Activated T-cell treated with anti-CD3 and anti-CD28 coated beads for 1 hour (primary cell): ENCODE results near the gene DHX9.

ENCODE experiments used
- DNase-seq: peaks from one replicate; pipeline ENCODE4 v3.0.0-alpha.2; 2020; ENCODE audit warnings: low read depth

DHX9 gene

GRCh38 chr1:182841368-182841988 is 2.3 kb downstream of the DHX9 start:
- DNase-seq: no peak

GRCh38 chr1:182842265-182842664 is 3.1 kb downstream of the DHX9 start:
- no peak for DNase-seq

DNA sequence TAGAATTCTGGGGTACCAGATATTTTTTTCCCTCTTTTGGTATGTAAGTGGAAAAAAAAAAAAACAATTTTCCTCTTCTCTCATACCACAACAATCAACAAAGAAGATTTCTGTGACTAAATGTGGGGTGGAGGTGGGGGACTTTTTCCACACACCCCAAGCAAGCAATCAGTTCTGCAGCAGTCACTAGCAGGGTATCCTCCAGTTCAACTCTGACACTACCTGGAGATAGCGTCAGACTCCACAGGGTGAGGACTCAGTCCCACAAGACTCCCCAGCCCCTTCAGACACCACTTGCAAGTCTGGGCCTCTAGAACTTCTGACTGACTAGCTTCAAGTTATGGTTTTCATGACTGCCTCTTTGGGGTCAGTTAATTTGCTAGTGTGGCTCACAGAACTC is 6.2 kb downstream of the DHX9 start:
- DNase-seq: no peak

DNA sequence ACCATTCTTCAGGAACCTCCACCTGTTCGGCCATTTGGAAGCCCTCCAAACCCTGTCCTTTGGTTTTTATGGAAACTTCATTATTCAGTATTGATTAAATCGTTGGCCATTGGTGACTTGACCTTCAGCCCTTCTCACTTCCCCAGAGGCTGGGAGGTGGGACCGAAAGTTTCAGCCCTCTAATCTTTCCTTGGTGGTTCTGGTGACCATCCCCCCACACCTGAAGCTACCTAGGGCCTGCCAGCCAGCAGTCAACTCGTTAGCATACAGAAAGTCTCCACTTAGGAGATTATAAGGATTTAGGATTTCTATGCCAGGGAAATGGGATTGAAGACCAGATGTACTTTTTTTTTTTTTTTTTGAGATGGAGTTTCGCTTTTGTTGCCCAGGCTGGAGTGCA is 6.7 kb downstream of the DHX9 start:
- DNase-seq: no peak

GRCh38 chr1:182847105-182847504 is 8.0 kb downstream of the DHX9 start:
- no peak for DNase-seq

DNA sequence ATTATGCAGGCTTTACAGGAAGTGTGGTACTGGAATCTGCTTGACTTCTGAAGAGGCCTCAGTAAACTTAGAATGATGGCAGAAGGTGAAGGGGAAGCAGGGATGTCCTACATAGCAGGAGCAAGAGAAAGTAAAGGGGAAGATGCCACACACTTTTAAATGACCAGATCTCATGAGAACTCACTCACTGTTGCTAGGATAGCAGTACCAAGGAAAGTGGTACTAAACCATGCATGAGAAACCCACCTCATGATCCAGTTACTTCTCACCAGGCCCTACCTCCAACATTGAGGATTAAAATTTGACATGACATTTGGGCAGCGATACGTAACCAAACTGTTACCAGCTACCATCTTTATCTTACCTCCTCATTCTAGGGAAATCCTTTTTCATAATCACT is 9.6 kb downstream of the DHX9 start:
- DNase-seq: no peak

GRCh38 chr1:182850319-182850718 is 11.2 kb downstream of the DHX9 start:
- no peak for DNase-seq

GRCh38 chr1:182851825-182852224 is 12.7 kb downstream of the DHX9 start:
- no peak for DNase-seq

DNA sequence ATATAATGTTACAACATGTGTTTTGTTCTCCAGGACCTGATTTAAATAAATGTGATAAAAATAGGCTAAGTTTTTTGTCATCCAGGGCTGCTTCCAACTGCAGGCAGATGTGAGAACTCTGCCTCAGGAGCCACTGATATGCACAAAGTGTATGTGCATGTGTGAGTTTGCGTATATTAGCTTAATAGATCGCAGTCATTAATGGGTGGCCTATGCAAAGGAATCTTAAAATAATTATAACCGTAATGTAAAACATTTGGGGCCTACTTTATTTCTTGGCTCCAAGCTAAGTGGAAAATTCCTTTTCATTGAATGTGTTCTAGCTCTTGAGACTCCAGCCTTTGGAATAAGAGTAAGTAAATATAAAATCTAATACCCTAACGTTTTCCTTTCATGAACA is 16.8 kb downstream of the DHX9 start:
- DNase-seq: no peak

DNA sequence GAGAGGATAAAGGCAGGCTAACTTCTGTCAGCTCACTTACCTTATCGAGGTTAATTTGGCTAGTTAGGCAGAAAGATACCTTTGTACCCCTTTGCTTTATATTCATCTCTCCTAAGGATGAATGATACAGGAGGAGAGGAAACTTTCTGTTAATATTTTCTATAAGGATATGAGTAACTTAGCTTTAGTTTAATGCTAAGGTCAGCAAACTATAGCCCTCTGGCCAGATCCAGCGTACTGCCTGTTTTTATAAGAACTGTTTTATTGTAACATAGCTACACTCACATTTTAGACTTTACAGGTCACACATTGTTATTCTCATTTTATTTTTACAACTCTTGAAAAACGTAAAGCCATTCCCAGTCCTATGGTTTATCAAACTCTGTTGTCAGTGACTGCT is 18.1 kb downstream of the DHX9 start:
- DNase-seq: no peak

- no peak for DNase-seq
Measured at GRCh38 chr1:182860658-182861057, 21.5 kb downstream of the DHX9 start.

- no peak for DNase-seq
Measured at GRCh38 chr1:182861994-182862393, 22.8 kb downstream of the DHX9 start.

DNA sequence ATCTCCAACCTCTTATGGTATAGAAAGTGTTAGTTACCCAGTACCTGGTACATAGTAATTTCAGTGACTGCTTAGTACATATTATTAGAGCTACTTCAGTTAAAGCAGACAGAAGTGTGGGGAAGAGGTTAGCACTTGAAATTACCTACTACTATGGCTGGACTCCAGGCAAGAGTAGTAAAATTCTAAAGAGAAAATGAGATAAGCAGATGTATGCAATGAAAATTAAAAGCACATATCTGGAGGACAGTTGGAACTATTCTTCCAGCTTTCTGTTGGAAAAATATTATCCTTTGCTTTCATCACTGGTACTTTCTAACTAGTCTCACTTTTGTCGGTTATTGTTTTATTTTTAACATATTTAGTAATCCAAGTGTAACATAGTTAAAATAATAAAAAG is 23.7 kb downstream of the DHX9 start:
- no peak for DNase-seq

DNA sequence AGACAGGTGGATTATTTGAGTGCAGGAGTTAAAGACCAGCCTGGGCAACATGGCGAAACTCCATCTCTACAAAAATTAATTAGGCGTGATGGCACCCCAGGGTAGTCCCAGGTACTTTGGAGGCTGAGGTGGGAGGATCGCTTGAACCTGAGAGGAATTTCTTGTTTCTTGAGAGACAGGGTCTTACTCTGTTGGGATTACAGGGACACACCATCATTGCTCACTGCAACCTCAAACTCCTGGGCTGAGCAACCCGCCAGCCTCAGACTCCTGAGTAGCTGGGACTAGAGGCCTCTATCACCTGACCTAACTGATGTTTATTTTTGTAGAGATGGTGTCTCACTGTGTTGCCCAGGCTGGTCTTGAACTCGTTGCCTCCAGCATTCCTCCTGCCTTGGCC is 24.8 kb downstream of the DHX9 start:
- no peak for DNase-seq

- no peak for DNase-seq
Measured at GRCh38 chr1:182867861-182868260, 28.7 kb downstream of the DHX9 start.

DNA sequence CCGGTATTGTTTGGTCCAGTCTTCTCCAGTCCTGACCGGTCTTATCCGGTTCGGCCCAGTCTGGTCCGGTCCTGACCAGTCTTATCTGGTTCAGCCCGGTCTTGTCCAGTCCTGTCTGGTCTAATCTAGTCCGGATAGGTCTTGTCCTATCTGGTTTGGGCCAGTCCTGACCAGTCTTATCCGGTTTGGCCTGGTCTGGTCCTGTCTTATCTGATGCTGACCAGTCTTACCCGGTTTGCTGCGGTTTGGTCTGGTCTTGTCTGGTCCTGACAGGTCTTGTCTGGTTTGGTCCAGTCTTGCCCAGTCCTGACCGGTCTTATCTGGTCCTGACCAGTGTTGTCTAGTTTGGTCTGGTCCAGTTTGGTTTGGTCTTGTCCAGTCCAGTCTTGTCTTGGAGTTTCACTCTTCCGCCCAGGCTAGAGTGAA is 30.1 kb downstream of the DHX9 start:
- no peak for DNase-seq

GRCh38 chr1:182872881-182873280 is 33.7 kb downstream of the DHX9 start:
- no peak for DNase-seq

GRCh38 chr1:182875889-182876288 is 36.7 kb downstream of the DHX9 start:
- no peak for DNase-seq

DNA sequence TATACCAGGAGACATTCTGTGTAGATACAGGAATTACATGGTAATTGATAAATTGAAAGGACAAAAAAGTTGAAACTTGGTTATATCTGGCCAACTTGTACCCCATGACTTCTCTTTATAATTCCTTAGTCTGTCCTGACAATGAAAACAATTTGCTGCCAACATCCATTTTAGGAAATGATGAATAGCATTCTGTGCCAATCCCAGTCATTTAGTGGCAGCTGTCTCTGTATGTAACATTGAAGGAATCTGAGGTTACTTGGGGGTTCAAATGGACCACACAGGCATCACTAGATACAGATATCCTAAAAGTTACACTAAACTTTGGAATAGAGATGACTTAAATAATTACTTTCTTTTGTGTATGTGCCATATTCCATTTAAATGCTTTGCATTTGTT is 38.2 kb downstream of the DHX9 start:
- no peak for DNase-seq

GRCh38 chr1:182877842-182878241 is 38.7 kb downstream of the DHX9 start:
- DNase-seq: no peak

DNA sequence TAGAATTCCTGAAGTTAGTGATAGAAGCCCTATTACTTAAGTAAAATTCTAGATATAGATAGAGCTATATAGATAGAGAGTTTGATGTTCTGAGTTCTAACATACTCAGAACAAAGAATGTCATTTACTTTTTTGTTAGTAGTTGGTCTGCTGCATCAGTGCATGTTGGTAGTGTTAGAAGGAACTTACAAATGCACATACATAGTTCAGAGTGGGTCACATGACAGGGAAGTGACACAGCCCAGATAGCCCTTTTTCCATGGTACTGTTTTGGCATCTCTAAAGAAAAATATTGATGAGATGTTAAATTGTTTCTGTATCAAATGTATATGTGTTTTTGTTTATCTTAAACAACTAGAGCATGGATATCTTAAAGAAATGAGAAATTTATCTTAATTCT is 45.7 kb downstream of the DHX9 start:
- no peak for DNase-seq

GRCh38 chr1:182885591-182885990 is 46.4 kb downstream of the DHX9 start:
- no peak for DNase-seq

- DNase-seq: no peak
Measured at GRCh38 chr1:182886985-182887384, 47.8 kb downstream of the DHX9 start.

DNA sequence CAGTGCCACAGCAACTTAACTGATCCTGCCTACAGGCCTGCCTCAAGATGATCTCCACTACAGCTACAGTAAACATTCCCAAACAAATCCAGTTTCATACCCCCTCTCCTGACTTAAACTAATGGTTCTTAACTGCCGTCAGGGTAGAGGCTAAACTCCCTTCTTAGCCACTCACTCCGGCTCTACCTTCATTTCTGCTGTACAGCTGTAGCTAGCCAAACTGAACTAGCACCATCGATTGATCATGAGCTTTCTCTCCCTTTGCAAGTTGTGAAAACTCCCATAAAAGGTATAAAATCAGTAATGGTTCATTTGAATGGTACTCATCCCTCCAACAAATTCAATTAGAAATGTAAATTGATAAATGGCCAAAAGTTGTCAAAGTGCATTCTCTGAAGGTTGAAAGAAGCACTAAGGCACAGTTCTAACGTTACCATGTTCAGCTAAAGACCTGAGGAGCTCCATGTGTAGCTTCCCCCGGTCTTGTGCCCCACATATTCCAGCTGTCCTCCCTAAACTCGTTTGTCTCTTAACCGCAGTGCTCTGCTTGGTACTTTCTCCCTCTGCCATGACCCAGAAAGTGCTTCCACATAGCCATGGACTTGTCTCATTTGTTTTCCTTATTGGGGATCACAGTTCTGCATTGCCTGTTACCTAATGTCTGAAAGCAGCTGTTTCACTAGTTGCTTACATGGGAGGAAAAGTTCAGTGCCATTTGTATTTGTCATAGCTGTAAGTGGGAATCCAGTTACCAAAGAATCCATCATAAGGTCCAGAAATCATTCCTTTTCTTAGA is 49.8 kb downstream of the DHX9 start:
- no peak for DNase-seq
